ENCODE results near the gene YTHDF1. TPM values are rescaled to one million over a fixed set of nuclear protein-coding genes. Genes with fewer than 3 reads are reported as not detected.

Gene YTHDF1
- total and polyA plus RNA-seq, 2 of the 8 experiments (the other 6 are each of a cell fraction or from before 2014, with no cell fraction given): 32.8 to 66.0 TPM

DNA sequence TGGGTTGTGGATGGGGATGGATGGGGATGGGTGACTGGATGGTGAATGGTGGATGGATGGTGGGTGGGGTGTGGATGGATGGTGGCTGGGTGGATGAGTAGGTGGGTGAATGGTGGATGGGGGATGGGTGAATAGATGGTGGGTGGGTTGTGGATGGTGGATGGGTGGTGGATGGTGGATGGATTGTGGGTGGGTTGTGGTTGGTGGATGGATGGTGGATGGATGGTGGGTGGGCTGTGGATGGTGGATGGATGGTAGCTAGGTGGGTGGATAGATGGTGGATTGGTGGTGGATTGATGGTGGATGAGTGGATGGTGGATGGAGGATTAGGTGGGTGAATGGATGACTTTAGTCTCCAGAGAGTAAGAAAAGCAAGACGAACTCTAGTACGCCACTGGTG, 57.6 kb downstream of the YTHDF1 start:
- Histone ChIP-seq H3K9ac (replicated peaks in 1 of 4; ENCODE audit: extremely low read depth in 1 of 4, low read depth in 3 of 4, low read length in 3 of 4) (no peak overlapping the region), H2BK5ac (ENCODE audit: low read depth, low read length) (no peak overlapping the region)

More for the DNA sequence above, 57.6 kb downstream of the YTHDF1 start:
- H3K79me1 ChIP-seq (ENCODE audit: low read depth, low read length): no peaks in the 10 kb centered on the region
- H2AK5ac ChIP-seq (ENCODE audit: low read depth, low read length): no peak overlapping the region
- H2BK20ac ChIP-seq (ENCODE audit: low read length): no peak overlapping the region
- H3K27ac ChIP-seq (ENCODE audit: low read depth, low read length): no peak overlapping the region
- H2BK15ac ChIP-seq (ENCODE audit: low read length): no peak overlapping the region
- H4K5ac ChIP-seq (ENCODE audit: insufficient read length, low read depth, low read length): no peak overlapping the region
- H2BK120ac ChIP-seq (replicated peaks; ENCODE audit: low read depth, low read length): no peak overlapping the region
- CTCF ChIA-PET (ENCODE audit: partially characterized antibody): interaction anchor here (0.6 kb wide), 1 partner anchor 68 kb away, joined by 3 read pairs; no protein-coding TSS in a partner anchor
- POLR2A ChIA-PET (ENCODE audit: partially characterized antibody): no interaction called here
- no peak for TF ChIP-seq RAD21 (IDR thresholded peaks at IDR 0.05 in 1 of 2, conservative IDR thresholded peaks at IDR 0.05 in 1 of 2; ENCODE audit: low read depth in 2 of 2, low read length in 2 of 2)
- TF ChIP-seq ASH2L (IDR thresholded peaks at IDR 0.05; ENCODE audit: low read length): no peak
- TF ChIP-seq TAF1 (IDR thresholded peaks at IDR 0.05; ENCODE audit: low read depth, low read length): no peak
- no peaks in the 10 kb centered on the region for H3K79me2 ChIP-seq (ENCODE audit: control insufficient read depth in 1 of 2, insufficient read depth in 2 of 2, low read length in 2 of 2)
- no peak for DNase-seq (ENCODE audit: low read depth in 1 of 2, low spot score in 2 of 2)
- no peak overlapping the region for H4K8ac ChIP-seq (ENCODE audit: extremely low read depth, insufficient read depth, low read length)
- no peak overlapping the region for H3K4me3 ChIP-seq (ENCODE audit: extremely low read depth in 1 of 4, insufficient read depth in 2 of 4, low read depth in 3 of 4, low read length in 4 of 4)
- H4K20me1 ChIP-seq (replicated peaks in 1 of 2; ENCODE audit: control insufficient read depth in 1 of 2, insufficient read depth in 2 of 2, low read length in 2 of 2): no peaks in the 10 kb centered on the region
- no peak for FAIRE-seq
- H3K14ac ChIP-seq (ENCODE audit: insufficient read length): no peak overlapping the region
- no peak overlapping the region for H3K23ac ChIP-seq (ENCODE audit: insufficient read length)
- H4K91ac ChIP-seq (replicated peaks; ENCODE audit: insufficient read length, low read length): no peak overlapping the region
- no peak overlapping the region for H2AFZ ChIP-seq (ENCODE audit: low read length)
- no peaks in the 10 kb centered on the region for H3K9me3 ChIP-seq (ENCODE audit: insufficient read depth in 2 of 2, low read depth in 1 of 2, low read length in 1 of 2)
- peak overlapping the region; percentile 96 for H3K56ac ChIP-seq (replicated peaks; ENCODE audit: insufficient read length, low read depth, low read length)
- H3K4me1 ChIP-seq (replicated peaks in 1 of 4; ENCODE audit: control insufficient read depth in 3 of 4, insufficient read depth in 4 of 4, low read length in 3 of 4): no peaks in the 10 kb centered on the region
- no peak overlapping the region for H3K18ac ChIP-seq (ENCODE audit: extremely low read depth, low read length)
- H3K4ac ChIP-seq (replicated peaks; ENCODE audit: insufficient read length, low read depth, low read length): no peak overlapping the region
- no peak overlapping the region for H3K4me2 ChIP-seq (ENCODE audit: insufficient read depth in 1 of 2, low read depth in 2 of 2, low read length in 2 of 2)
- WGBS, 2 experiments (ENCODE audit: extremely low coverage in 1 of 2, insufficient coverage in 1 of 2, insufficient read length in 1 of 2, insufficient replicate concordance in 2 of 2, low coverage in 1 of 2, low lambda C conversion rate in 2 of 2, missing lambda C conversion rate in 1 of 2): 100% methylated on average over 2 of the region's 2 CpGs; no CpG with 5 or more reads in 1 of the 2 experiments
- H3K36me3 ChIP-seq (ENCODE audit: control insufficient read depth in 2 of 4, insufficient read depth in 4 of 4, low read length in 3 of 4): no peaks in the 10 kb centered on the region
- H3K23me2 ChIP-seq (ENCODE audit: low read depth, low read length): peaks cover 7% of the 10 kb centered on the region; the same call in 1 of the 2 replicates
- H2BK12ac ChIP-seq (ENCODE audit: low read depth, low read length): no peak overlapping the region
- peaks cover 0 to 2% (median 0%) of the 10 kb centered on the region in 4 experiments; a peak in 2 of 7 replicates for H3K27me3 ChIP-seq (replicated peaks in 1 of 4; ENCODE audit: control insufficient read depth in 3 of 4, extremely low read depth in 1 of 4, insufficient read depth in 3 of 4, low read length in 3 of 4)

Measured in H1 (cell line).